ENCODE measurements around the gene CCND1. TPM values are rescaled to one million over a fixed set of nuclear protein-coding genes. Genes with fewer than 3 reads are reported as not detected.

Gene CCND1
- total and polyA plus RNA-seq, 2 of the 8 experiments (the other 6 are each of a cell fraction or from before 2014, with no cell fraction given), result 64.5 to 170 TPM

- Histone ChIP-seq H2BK15ac (ENCODE audit: low read length) (no peak overlapping the region), H3K4me3 (ENCODE audit: extremely low read depth in 1 of 4, insufficient read depth in 2 of 4, low read depth in 3 of 4, low read length in 4 of 4) (no peak overlapping the region), H3K23me2 (ENCODE audit: low read depth, low read length) (no peaks in the 10 kb centered on the region), H3K56ac (replicated peaks; ENCODE audit: insufficient read length, low read depth, low read length) (no peak overlapping the region), H3K4ac (replicated peaks; ENCODE audit: insufficient read length, low read depth, low read length) (no peak overlapping the region), H3K9me3 (ENCODE audit: insufficient read depth in 2 of 2, low read depth in 1 of 2, low read length in 1 of 2) (0 out of 4 replicates have a peak, but pooled peaks cover 0 to 3% of the 10 kb centered on the region in 2 experiments), H3K18ac (ENCODE audit: extremely low read depth, low read length) (no peak overlapping the region), H2BK120ac (replicated peaks; ENCODE audit: low read depth, low read length) (no peak overlapping the region), H4K20me1 (replicated peaks in 1 of 2; ENCODE audit: control insufficient read depth in 1 of 2, insufficient read depth in 2 of 2, low read length in 2 of 2) (no peaks in the 10 kb centered on the region), H4K8ac (ENCODE audit: extremely low read depth, insufficient read depth, low read length) (no peak overlapping the region), H3K9ac (replicated peaks in 1 of 4; ENCODE audit: extremely low read depth in 1 of 4, low read depth in 3 of 4, low read length in 3 of 4) (no peak overlapping the region), H2BK12ac (ENCODE audit: low read depth, low read length) (no peak overlapping the region), H3K27me3 (replicated peaks in 1 of 4; ENCODE audit: control insufficient read depth in 3 of 4, extremely low read depth in 1 of 4, insufficient read depth in 3 of 4, low read length in 3 of 4) (no peaks in the 10 kb centered on the region), H3K23ac (ENCODE audit: insufficient read length) (no peak overlapping the region), H2AFZ (ENCODE audit: low read length) (no peak overlapping the region), H3K27ac (ENCODE audit: low read depth, low read length) (no peak overlapping the region), H3K79me2 (ENCODE audit: control insufficient read depth in 1 of 2, insufficient read depth in 2 of 2, low read length in 2 of 2) (no peaks in the 10 kb centered on the region), H4K5ac (ENCODE audit: insufficient read length, low read depth, low read length) (no peak overlapping the region), H2AK5ac (ENCODE audit: low read depth, low read length) (no peak overlapping the region), H3K14ac (ENCODE audit: insufficient read length) (no peak overlapping the region), H3K4me1 (replicated peaks in 1 of 4; ENCODE audit: control insufficient read depth in 3 of 4, insufficient read depth in 4 of 4, low read length in 3 of 4) (peaks cover 0 to 10% (median 2%) of the 10 kb centered on the region in 4 experiments; a peak in 3 of 7 replicates), H3K4me2 (ENCODE audit: insufficient read depth in 1 of 2, low read depth in 2 of 2, low read length in 2 of 2) (no peak overlapping the region), H3K79me1 (ENCODE audit: low read depth, low read length) (no peaks in the 10 kb centered on the region), H3K36me3 (ENCODE audit: control insufficient read depth in 2 of 4, insufficient read depth in 4 of 4, low read length in 3 of 4) (no peaks in the 10 kb centered on the region; a peak in 1 of 8 replicates), H2BK20ac (ENCODE audit: low read length) (no peak overlapping the region), H4K91ac (replicated peaks; ENCODE audit: insufficient read length, low read length) (peak overlapping the region; percentile 5), H2BK5ac (ENCODE audit: low read depth, low read length) (no peak overlapping the region)
- ChIA-PET POLR2A (ENCODE audit: partially characterized antibody) (no interaction called here), CTCF (ENCODE audit: partially characterized antibody) (interaction anchor here (0.8 kb wide), 1 partner anchor 16 kb away, joined by 3 read pairs; no protein-coding TSS in a partner anchor)
- FAIRE-seq, result no peak
- 75% methylated on average over 17 of the region's 17 CpGs; no CpG with 5 or more reads in 1 of the 2 experiments for WGBS, 2 experiments (ENCODE audit: extremely low coverage in 1 of 2, insufficient coverage in 1 of 2, insufficient read length in 1 of 2, insufficient replicate concordance in 2 of 2, low coverage in 1 of 2, low lambda C conversion rate in 2 of 2, missing lambda C conversion rate in 1 of 2)
- DNase-seq (ENCODE audit: low read depth in 1 of 2, low spot score in 2 of 2), result no peak
- TF ChIP-seq MAFK (IDR thresholded peaks at IDR 0.05; ENCODE audit: low read depth, low read length) (no peak), SAP30 (IDR thresholded peaks at IDR 0.05; ENCODE audit: insufficient read depth, insufficient replicate concordance, low read length) (no peak), BACH1 (IDR thresholded peaks at IDR 0.05; ENCODE audit: low read length) (no peak), CTBP2 (IDR thresholded peaks at IDR 0.05; ENCODE audit: borderline replicate concordance, insufficient read depth, insufficient read length, low read length) (no peak), TAF7 (optimal IDR thresholded peaks at IDR 0.05; ENCODE audit: borderline replicate concordance, low read depth, low read length) (no peak), CBX5 (IDR thresholded peaks at IDR 0.05; ENCODE audit: low read depth, low read length) (no peak), USF2 (IDR thresholded peaks at IDR 0.05; ENCODE audit: low read length) (no peak), SIN3A (conservative IDR thresholded peaks at IDR 0.05 in 1 of 2, IDR thresholded peaks at IDR 0.05 in 1 of 2; ENCODE audit: low read depth in 1 of 2, low read length in 2 of 2) (no peak), KDM1A (IDR thresholded peaks at IDR 0.05; ENCODE audit: borderline replicate concordance, low read length) (no peak)
These were observed 29.1 kb upstream of the CCND1 start for GRCh38 chr11:69611548-69612526.

All from H1 (cell line).